ENCODE results near the gene PAXX. TPM values are rescaled to one million over a fixed set of nuclear protein-coding genes. Genes with fewer than 3 reads are reported as not detected.

PAXX gene
- total RNA-seq, 1 donor from 2014 or later = 10.0 TPM

DNA sequence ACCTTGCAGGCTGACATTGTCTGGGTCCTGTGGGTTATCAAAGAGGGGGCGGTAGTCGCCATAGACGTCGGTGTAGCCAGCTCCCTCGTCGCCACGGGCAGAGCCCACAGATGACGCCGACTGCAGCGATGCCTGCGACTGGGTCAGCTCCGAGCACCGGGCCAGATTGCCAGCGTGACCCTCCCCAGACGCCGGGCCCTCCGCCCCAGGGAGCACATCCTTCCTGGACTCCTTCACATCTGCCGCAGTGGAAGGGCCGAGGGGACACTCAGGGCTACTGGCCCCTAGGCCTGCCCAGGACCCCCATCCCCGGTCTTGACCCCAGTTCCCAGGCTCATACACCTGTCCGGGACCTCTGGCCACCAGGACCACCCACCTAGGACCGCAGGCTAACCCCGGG is 21.9 kb downstream of the PAXX start:
- DNase-seq (ENCODE audit: low read depth) (no peak), FAIRE-seq (no peak)
- no peak overlapping the region for H3K4me3 ChIP-seq (ENCODE audit: low read depth, low read length)
- TF ChIP-seq, protein P1, sequence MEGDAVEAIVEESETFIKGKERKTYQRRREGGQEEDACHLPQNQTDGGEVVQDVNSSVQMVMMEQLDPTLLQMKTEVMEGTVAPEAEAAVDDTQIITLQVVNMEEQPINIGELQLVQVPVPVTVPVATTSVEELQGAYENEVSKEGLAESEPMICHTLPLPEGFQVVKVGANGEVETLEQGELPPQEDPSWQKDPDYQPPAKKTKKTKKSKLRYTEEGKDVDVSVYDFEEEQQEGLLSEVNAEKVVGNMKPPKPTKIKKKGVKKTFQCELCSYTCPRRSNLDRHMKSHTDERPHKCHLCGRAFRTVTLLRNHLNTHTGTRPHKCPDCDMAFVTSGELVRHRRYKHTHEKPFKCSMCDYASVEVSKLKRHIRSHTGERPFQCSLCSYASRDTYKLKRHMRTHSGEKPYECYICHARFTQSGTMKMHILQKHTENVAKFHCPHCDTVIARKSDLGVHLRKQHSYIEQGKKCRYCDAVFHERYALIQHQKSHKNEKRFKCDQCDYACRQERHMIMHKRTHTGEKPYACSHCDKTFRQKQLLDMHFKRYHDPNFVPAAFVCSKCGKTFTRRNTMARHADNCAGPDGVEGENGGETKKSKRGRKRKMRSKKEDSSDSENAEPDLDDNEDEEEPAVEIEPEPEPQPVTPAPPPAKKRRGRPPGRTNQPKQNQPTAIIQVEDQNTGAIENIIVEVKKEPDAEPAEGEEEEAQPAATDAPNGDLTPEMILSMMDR (IDR thresholded peaks at IDR 0.05; ENCODE audit: insufficient read depth, low read length, severe bottlenecking) = no peak
- peaks cover 10% of the 10 kb centered on the region for H3K36me3 ChIP-seq (ENCODE audit: control insufficient read depth, insufficient read depth, low read length)
- H3K27me3 ChIP-seq (ENCODE audit: control insufficient read depth, insufficient read depth, low read length) = no peaks in the 10 kb centered on the region

DNA sequence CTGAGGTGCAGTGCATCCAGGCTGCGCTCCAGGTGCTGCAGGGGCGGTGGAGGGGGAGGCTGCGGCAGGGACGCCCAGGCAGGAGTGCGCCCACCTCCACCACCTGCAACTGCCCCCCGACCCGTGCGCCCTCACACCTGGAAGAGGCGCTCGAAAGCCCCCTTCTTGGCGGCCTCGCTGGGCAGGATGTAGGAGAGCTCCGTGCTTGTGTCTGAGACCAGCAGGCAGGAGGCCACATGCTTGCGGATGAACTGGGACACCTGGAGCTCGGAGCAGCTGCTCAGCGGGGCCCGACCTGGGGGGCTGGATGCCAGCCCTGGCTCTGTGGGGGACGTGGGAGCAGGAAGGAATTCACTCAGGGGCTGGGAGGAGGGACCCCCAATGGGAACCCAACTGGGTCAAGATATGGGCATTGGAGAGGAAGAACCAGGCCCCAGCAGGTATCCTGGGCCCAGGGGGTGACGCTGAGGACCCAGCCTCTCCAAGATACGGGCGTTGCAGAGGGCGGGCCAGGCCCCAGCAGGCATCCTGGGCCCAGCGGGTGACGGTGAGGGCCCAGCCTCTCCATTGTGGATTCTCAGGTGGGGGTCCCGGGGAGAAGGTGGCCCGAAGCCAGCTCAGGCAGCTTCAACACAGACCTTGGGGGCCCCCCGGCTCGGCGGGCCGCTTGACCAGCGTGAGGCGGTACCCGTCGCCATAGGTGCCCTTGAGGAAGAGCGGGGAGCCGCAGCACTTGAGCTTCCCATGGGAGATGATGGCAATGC is 22.7 kb downstream of the PAXX start:
- no peak for FAIRE-seq
- TF ChIP-seq, protein P1 (IDR thresholded peaks at IDR 0.05; ENCODE audit: insufficient read depth, low read length, severe bottlenecking) = no peak
- DNase-seq (ENCODE audit: low read depth) = no peak
- peaks cover 9% of the 10 kb centered on the region for H3K36me3 ChIP-seq (ENCODE audit: control insufficient read depth, insufficient read depth, low read length)
- H3K4me3 ChIP-seq (ENCODE audit: low read depth, low read length) = no peak overlapping the region
- H3K27me3 ChIP-seq (ENCODE audit: control insufficient read depth, insufficient read depth, low read length) = no peaks in the 10 kb centered on the region

DNA sequence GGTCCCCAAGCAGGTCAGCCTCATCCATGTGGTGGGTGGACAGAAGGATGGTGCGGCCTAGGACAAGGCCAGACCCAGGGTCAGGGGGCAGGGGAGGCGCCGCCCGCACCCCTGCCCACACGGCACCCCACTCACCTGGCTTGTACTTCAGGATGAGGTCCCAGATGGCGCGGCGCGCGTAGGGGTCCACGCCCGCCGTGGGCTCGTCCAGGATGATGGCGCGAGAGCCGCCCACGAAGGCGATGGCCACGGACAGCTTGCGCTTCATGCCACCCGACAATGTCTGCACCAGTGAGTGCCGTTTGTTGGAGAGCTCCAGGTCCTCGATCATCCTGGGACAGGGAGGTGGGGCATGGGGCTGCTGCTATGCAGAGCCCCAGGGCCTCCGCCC is 23.3 kb downstream of the PAXX start:
- H3K36me3 ChIP-seq (ENCODE audit: control insufficient read depth, insufficient read depth, low read length) = peaks cover 9% of the 10 kb centered on the region
- no peaks in the 10 kb centered on the region for H3K27me3 ChIP-seq (ENCODE audit: control insufficient read depth, insufficient read depth, low read length)
- H3K4me3 ChIP-seq (ENCODE audit: low read depth, low read length) = no peak overlapping the region
- no peak for FAIRE-seq
- no peak for DNase-seq (ENCODE audit: low read depth)
- TF ChIP-seq, protein P1 (IDR thresholded peaks at IDR 0.05; ENCODE audit: insufficient read depth, low read length, severe bottlenecking) = no peak

DNA sequence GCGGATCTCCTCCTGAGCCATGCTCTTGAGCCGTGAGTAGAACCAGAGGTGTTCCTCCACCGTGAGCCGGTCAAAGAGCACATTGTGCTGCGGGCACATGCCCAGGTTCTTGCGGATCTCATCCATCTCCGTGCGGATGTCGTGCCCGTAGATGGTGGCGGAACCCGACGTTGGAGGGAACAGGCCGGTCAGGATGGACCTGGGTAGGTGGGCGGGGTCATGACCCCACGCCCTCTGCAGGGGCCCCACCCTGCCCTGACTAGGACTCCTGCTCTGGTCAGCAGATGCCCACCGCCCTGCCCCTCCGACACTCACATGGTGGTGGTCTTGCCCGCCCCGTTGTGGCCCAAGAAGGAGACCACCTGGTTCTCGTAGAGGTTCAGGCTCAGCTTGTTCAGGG is 23.8 kb downstream of the PAXX start:
- peaks cover 9% of the 10 kb centered on the region for H3K36me3 ChIP-seq (ENCODE audit: control insufficient read depth, insufficient read depth, low read length)
- H3K4me3 ChIP-seq (ENCODE audit: low read depth, low read length) = no peak overlapping the region
- DNase-seq (ENCODE audit: low read depth) = no peak
- no peak for FAIRE-seq
- H3K27me3 ChIP-seq (ENCODE audit: control insufficient read depth, insufficient read depth, low read length) = no peaks in the 10 kb centered on the region
- TF ChIP-seq, protein P1 (IDR thresholded peaks at IDR 0.05; ENCODE audit: insufficient read depth, low read length, severe bottlenecking) = no peak

DNA sequence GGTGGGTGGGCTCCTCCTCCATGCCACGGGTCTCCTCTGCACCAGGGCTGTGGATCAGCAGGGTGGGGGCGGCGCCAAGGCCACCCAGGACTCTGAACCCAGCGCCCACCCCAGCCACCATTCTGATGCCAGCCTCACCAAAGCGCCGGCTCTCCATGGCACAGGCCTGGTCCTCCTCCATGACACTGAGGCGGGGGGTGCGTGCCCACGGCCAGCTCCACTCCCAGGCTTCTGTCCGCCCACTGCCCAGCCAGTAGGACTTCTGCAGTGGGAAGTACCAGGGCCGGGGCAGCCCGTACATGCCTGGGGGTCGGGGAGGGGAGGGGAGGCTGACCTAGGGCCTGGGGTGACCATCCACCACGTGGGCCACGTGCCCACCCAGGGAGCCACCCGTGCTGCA is 24.2 kb downstream of the PAXX start:
- Histone ChIP-seq H3K27me3 (ENCODE audit: control insufficient read depth, insufficient read depth, low read length) (no peaks in the 10 kb centered on the region), H3K36me3 (ENCODE audit: control insufficient read depth, insufficient read depth, low read length) (peaks cover 9% of the 10 kb centered on the region), H3K4me3 (ENCODE audit: low read depth, low read length) (no peak overlapping the region)
- TF ChIP-seq, protein P1 (IDR thresholded peaks at IDR 0.05; ENCODE audit: insufficient read depth, low read length, severe bottlenecking) = no peak
- DNase-seq (ENCODE audit: low read depth) (no peak), FAIRE-seq (no peak)

DNA sequence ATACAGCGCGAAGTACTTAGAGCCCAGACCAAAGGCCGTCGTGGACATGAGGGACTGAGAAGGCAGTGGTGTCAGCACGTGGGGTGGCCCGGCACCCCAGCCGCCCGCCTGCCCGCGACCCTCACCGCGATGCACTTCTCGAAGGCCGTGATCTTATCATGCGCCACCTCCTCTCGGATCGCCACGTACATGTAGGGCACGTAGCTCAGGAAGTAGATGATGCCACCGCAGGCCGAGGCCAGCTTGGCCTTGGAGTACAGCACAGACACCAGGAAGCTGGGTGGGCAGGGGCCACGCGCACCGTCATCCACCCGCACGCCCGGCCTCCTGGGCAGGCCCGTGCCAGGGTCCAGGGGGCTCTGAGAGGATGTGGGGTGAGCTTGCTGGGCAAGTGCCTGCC is 24.8 kb downstream of the PAXX start:
- Histone ChIP-seq H3K27me3 (ENCODE audit: control insufficient read depth, insufficient read depth, low read length) (no peaks in the 10 kb centered on the region), H3K36me3 (ENCODE audit: control insufficient read depth, insufficient read depth, low read length) (peaks cover 9% of the 10 kb centered on the region), H3K4me3 (ENCODE audit: low read depth, low read length) (no peak overlapping the region)
- FAIRE-seq = no peak
- DNase-seq (ENCODE audit: low read depth) = no peak
- TF ChIP-seq, protein P1 (IDR thresholded peaks at IDR 0.05; ENCODE audit: insufficient read depth, low read length, severe bottlenecking) = no peak

Measured in bronchial epithelial cell (primary cell).